ENCODE measurements around the gene FANCD2. TPM values are rescaled to one million over a fixed set of nuclear protein-coding genes. Genes with fewer than 3 reads are reported as not detected.
"Not testable (repeated sequence)": the region's sequence is repeated elsewhere in the genome, so short reads cannot be mapped to it uniquely, and the experiment has no call there.

Gene FANCD2
- total RNA-seq, 2 donors from 2014 or later, result 77.2 to 81.2 TPM

GRCh38 chr3:10135872-10136271, 109.6 kb downstream of the FANCD2 start:
- H3K4me1 Mint-ChIP-seq (ENCODE audit: low read depth); H3K4me3 Mint-ChIP-seq; DNase-seq; H3K27me3 Mint-ChIP-seq (ENCODE audit: low read depth); H3K9me3 Mint-ChIP-seq; H3K36me3 Mint-ChIP-seq (ENCODE audit: insufficient read depth in 2 of 2); ATAC-seq (replicated peaks in 1 of 2); H3K27ac Mint-ChIP-seq: not testable (repeated sequence)

DNA sequence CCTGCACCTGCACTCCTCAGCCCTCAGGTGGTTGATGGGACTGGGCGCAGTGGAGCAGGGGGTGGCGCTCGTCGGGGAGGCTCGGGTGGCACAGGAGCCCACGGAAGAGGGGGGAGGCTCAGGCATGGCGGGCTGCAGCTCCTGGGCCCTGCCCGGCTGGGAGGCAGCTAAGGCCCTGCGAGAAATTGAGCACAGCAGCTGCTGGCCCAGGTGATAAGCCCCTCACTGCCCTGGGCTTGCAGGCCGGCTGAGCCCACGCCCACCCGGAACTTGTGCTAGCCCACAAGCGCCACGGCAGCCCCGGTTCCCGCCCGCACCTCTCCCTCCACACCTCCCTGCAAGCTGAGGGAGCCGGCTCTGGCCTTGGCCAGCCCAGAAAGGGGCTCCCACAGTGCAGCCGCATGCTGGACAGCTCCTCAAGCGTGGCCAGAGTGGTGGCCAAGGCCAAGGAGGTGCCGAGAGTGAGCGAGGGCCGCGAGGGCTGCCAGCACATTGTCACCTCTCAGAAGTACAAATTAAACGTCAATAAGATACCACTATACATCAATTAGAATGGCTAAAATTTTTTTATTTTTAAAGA, 110.3 kb downstream of the FANCD2 start:
- no peak for ATAC-seq (replicated peaks in 1 of 2)
- Mint-ChIP-seq H3K4me3 (no peak overlapping the region), H3K36me3 (ENCODE audit: insufficient read depth in 2 of 2) (no peaks in the 10 kb centered on the region), H3K27ac (no peak overlapping the region), H3K27me3 (ENCODE audit: low read depth) (no peaks in the 10 kb centered on the region), H3K9me3 (no peaks in the 10 kb centered on the region), H3K4me1 (ENCODE audit: low read depth) (peaks cover 7% of the 10 kb centered on the region)
- DNase-seq, result no peak

- Mint-ChIP-seq H3K27me3 (ENCODE audit: low read depth) (no peaks in the 10 kb centered on the region), H3K27ac (no peak overlapping the region), H3K4me1 (ENCODE audit: low read depth) (peaks cover 7% of the 10 kb centered on the region), H3K9me3 (no peaks in the 10 kb centered on the region), H3K36me3 (ENCODE audit: insufficient read depth in 2 of 2) (peaks cover 0 to 2% of the 10 kb centered on the region in 2 donors), H3K4me3 (no peak overlapping the region)
- DNase-seq (no peak), ATAC-seq (replicated peaks in 1 of 2) (no peak)
Observed at GRCh38 chr3:10137178-10137577, 110.9 kb downstream of the FANCD2 start.

- Mint-ChIP-seq H3K9me3 (no peaks in the 10 kb centered on the region), H3K4me1 (ENCODE audit: low read depth) (peaks cover 33% of the 10 kb centered on the region), H3K4me3 (peak overlapping the region; percentile 92 to 98), H3K36me3 (ENCODE audit: insufficient read depth in 2 of 2) (peaks cover 9 to 13% of the 10 kb centered on the region in 2 donors), H3K27ac (peak overlapping the region; percentile 86), H3K27me3 (ENCODE audit: low read depth) (no peaks in the 10 kb centered on the region)
- DNase-seq (peak in 1 of 2 donors; percentile 5), ATAC-seq (replicated peaks in 1 of 2) (no peak)
Observed at GRCh38 chr3:10140996-10141546, 114.8 kb downstream of the FANCD2 start.

- H3K9me3 Mint-ChIP-seq, result no peaks in the 10 kb centered on the region
- peaks cover 42% of the 10 kb centered on the region for H3K4me1 Mint-ChIP-seq (ENCODE audit: low read depth)
- H3K27ac Mint-ChIP-seq, result peak overlapping the region; percentile 89
- H3K4me3 Mint-ChIP-seq, result peak overlapping the region; percentile 92 to 98
- peak; percentile 18 to 34 for DNase-seq
- H3K36me3 Mint-ChIP-seq (ENCODE audit: insufficient read depth in 2 of 2), result peaks cover 9 to 19% of the 10 kb centered on the region in 2 donors
- no peak for ATAC-seq (replicated peaks in 1 of 2)
- H3K27me3 Mint-ChIP-seq (ENCODE audit: low read depth), result no peaks in the 10 kb centered on the region
Observed at GRCh38 chr3:10142707-10143560, 116.7 kb downstream of the FANCD2 start.

DNA sequence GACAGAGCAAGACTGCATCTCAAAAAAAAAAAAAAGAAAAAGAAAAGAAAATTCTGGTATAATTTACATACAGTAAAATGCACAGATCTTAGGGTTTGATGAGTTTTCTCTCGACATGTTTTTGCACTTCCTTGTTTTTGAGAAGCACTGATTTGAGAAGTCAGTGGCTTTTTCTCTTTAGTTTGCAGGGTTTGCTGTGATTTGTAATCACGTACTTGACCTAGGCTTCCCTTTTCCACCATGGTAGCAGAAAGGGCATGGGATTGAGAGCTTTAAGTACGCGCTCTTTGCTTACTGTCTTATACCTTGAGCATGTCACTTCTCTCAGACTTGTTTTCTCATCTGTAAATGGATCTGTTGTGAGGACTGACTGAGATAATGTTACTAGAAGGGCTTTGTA, 119.4 kb downstream of the FANCD2 start:
- Mint-ChIP-seq H3K4me3 (peak overlapping the region; percentile 59 to 74), H3K9me3 (no peaks in the 10 kb centered on the region), H3K27ac (no peak overlapping the region), H3K36me3 (ENCODE audit: insufficient read depth in 2 of 2) (peaks cover 13 to 31% of the 10 kb centered on the region in 2 donors), H3K27me3 (ENCODE audit: low read depth) (no peaks in the 10 kb centered on the region), H3K4me1 (ENCODE audit: low read depth) (peaks cover 47% of the 10 kb centered on the region)
- ATAC-seq (replicated peaks in 1 of 2), result no peak
- no peak for DNase-seq

DNA sequence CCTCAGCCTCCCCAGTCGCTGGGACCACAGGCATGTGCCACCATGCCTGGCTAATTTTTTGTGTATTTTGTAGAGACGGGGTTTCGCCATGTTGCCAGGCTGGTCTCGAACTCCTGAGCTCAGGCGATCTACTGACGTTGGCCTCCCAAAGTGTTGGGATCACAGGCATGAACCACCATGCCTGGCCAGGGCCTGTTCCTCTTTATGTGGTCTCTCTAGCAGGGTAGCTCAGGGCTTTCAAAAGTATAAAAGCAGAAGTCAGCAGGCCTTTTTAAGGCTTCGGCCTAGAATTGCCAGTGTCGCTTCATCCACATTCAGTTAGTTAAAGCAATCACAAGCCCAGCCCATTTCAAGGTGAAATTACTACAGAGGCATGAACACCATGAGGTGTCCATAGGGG, 123.0 kb downstream of the FANCD2 start:
- Mint-ChIP-seq H3K4me1 (ENCODE audit: low read depth) (peaks cover 29% of the 10 kb centered on the region), H3K4me3 (no peak overlapping the region), H3K36me3 (ENCODE audit: insufficient read depth in 2 of 2) (peaks cover 10 to 42% of the 10 kb centered on the region in 2 donors), H3K27ac (peak overlapping the region; percentile 79), H3K27me3 (ENCODE audit: low read depth) (no peaks in the 10 kb centered on the region), H3K9me3 (no peaks in the 10 kb centered on the region)
- ATAC-seq (replicated peaks in 1 of 2) (no peak), DNase-seq (no peak)

DNA sequence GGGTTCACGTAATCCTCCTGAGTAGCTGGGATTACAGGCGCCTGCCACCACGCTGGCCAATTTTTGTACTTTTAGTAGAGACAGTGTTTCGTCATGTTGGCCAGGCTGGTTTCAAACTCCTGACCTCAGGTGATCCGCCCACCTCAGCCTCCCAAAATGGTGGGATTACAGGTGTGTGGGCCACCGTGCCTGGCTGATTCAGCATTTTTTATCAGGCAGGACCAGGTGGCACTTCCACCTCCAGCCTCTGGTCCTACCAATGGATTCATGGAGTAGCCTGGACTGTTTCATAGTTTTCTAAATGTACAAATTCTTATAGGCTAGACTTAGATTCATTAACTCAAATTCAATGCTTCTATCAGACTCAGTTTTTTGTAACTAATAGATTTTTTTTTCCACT, 124.8 kb downstream of the FANCD2 start:
- Mint-ChIP-seq H3K27me3 (ENCODE audit: low read depth) (no peaks in the 10 kb centered on the region), H3K4me3 (no peak overlapping the region), H3K9me3 (no peaks in the 10 kb centered on the region), H3K27ac (no peak overlapping the region), H3K36me3 (ENCODE audit: insufficient read depth in 2 of 2) (peaks cover 9 to 37% of the 10 kb centered on the region in 2 donors), H3K4me1 (ENCODE audit: low read depth) (peaks cover 15% of the 10 kb centered on the region)
- ATAC-seq (replicated peaks in 1 of 2), result no peak
- no peak for DNase-seq

Other genes starting within 250 kb of the FANCD2 start
- 100 to 1,000 TPM; 105 to 112 TPM for gene TADA3, start 234.0 kb upstream of the FANCD2 start, total RNA-seq
- 100 to 1,000 TPM; 168 to 176 TPM for gene ARPC4, start 233.4 kb upstream of the FANCD2 start, total RNA-seq
- 10 to 100 TPM; 63.6 to 75.5 TPM for gene TTLL3, start 216.2 kb upstream of the FANCD2 start, total RNA-seq
- gene RPUSD3, start 182.4 kb upstream of the FANCD2 start, total RNA-seq, result 10 to 100 TPM; 40.1 to 53.7 TPM
- under 1 TPM in 1 of 2 donors, not detected in 1; 0.65 TPM for gene CIDEC, start 146.2 kb upstream of the FANCD2 start, total RNA-seq
- gene JAGN1, start 135.8 kb upstream of the FANCD2 start, total RNA-seq, result 10 to 100 TPM; 34.6 to 39.4 TPM
- 1 to 10 TPM in 1 of 2 donors, under 1 TPM in 1; 0.94 to 5.5 TPM for gene IL17RE, start 123.6 kb upstream of the FANCD2 start, total RNA-seq
- under 1 TPM; 0.41 to 0.93 TPM for gene IL17RC, start 109.3 kb upstream of the FANCD2 start, total RNA-seq
- gene CRELD1, start 92.6 kb upstream of the FANCD2 start, total RNA-seq, result 10 to 100 TPM; 18.8 to 25.3 TPM
- gene PRRT3, start 74.0 kb upstream of the FANCD2 start, total RNA-seq, result 10 to 100 TPM in 1 of 2 donors, 1 to 10 TPM in 1; 7.9 to 14.5 TPM
- 10 to 100 TPM; 45.3 to 48.7 TPM for gene EMC3, start 39.6 kb upstream of the FANCD2 start, total RNA-seq
- not detected for gene FANCD2OS, start 81.8 kb downstream of the FANCD2 start, total RNA-seq
- gene BRK1, start 89.2 kb downstream of the FANCD2 start, total RNA-seq, result 10 to 100 TPM; 89.0 to 89.3 TPM
- 10 to 100 TPM; 61.1 to 61.7 TPM for gene VHL, start 115.3 kb downstream of the FANCD2 start, total RNA-seq
- 10 to 100 TPM in 1 of 2 donors, 1 to 10 TPM in 1; 9.4 to 11.8 TPM for gene IRAK2, start 138.5 kb downstream of the FANCD2 start, total RNA-seq
- 10 to 100 TPM; 40.8 to 49.8 TPM for gene TATDN2, start 222.0 kb downstream of the FANCD2 start, total RNA-seq

Data from activated T-cell treated with anti-CD3 and anti-CD28 coated beads, Interleukin-2, amount 50 U/mL, for 72 hours (primary cell).